Loucy (cell line): Measurements from ENCODE around the gene PDE4D.

Source experiments
- EZH2phosphoT487 ChIP-seq: fragments of 200-600 bp; IDR thresholded peaks from 2 replicates; pipeline ENCODE4 v1.6.1; 2018; ENCODE audit warnings: antibody characterized with exemption, mild to moderate bottlenecking, moderate library complexity, borderline replicate concordance
- TF ChIP-seq, protein P1 (sequence below): fragments of 200-600 bp; sonication (generic); conservative IDR thresholded peaks from 2 replicates; pipeline ENCODE4 v1.5.1; 2014; ENCODE audit warnings: mild to moderate bottlenecking, antibody characterized with exemption, low read length

DNA sequence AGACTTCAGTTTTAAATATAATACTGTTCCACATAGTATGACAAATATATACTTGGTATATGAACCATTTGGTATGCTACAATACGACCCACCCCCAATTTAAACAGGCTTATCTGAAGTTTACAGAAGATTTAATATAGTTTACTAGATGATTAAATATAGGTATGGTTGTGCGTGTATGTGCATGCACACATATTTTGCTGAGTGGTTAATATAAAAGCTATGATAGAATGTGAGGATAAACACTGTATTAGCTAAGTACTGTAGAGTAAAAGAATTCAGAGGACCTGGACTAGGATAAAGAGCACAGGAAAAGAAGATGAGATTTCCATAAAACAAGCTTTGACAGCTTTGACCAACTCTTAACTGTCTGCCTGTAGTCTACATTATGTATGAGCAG lies 356.7 kb downstream of the PDE4D start:
- TF ChIP-seq, protein P1, sequence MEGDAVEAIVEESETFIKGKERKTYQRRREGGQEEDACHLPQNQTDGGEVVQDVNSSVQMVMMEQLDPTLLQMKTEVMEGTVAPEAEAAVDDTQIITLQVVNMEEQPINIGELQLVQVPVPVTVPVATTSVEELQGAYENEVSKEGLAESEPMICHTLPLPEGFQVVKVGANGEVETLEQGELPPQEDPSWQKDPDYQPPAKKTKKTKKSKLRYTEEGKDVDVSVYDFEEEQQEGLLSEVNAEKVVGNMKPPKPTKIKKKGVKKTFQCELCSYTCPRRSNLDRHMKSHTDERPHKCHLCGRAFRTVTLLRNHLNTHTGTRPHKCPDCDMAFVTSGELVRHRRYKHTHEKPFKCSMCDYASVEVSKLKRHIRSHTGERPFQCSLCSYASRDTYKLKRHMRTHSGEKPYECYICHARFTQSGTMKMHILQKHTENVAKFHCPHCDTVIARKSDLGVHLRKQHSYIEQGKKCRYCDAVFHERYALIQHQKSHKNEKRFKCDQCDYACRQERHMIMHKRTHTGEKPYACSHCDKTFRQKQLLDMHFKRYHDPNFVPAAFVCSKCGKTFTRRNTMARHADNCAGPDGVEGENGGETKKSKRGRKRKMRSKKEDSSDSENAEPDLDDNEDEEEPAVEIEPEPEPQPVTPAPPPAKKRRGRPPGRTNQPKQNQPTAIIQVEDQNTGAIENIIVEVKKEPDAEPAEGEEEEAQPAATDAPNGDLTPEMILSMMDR, result no peak
- TF ChIP-seq EZH2phosphoT487, result no peak
